GM18907 (cell line): ENCODE results near the gene TMEM182.

ENCODE experiments used
- ATAC-seq: cut with Tn5 transposase; IDR thresholded peaks from one replicate; pipeline ENCODE4 v1.9.1; 2021; ENCODE audit warnings: mild to moderate bottlenecking, moderate library complexity; ENCODE audit not compliant: unreplicated experiment

Gene TMEM182

GRCh38 chr2:102852867-102853266 is 91.0 kb downstream of the TMEM182 start:
- ATAC-seq: no peak
